ENCODE data around the gene SND1. TPM values are rescaled to one million over a fixed set of nuclear protein-coding genes. Genes with fewer than 3 reads are reported as not detected.

SND1 gene
- total and polyA plus RNA-seq, 4 donors = 59.4 to 214 (median 84.1) TPM

GRCh38 chr7:127924874-127925273 is 272.9 kb downstream of the SND1 start:
- Histone ChIP-seq H3K4me3 (ENCODE audit: low read depth in 1 of 3, low read length in 3 of 3) (no peak overlapping the region), H3K36me3 (ENCODE audit: control insufficient read depth in 4 of 4, insufficient read depth in 3 of 4, low read depth in 1 of 4, low read length in 3 of 4) (peaks cover 2 to 9% (median 5%) of the 10 kb centered on the region in 4 donors), H3K9me3 (ENCODE audit: control insufficient read depth in 4 of 4, low read length in 3 of 4) (no peaks in the 10 kb centered on the region), H3K27me3 (ENCODE audit: control insufficient read depth in 4 of 4, insufficient read depth in 4 of 4, low read length in 3 of 4) (no peaks in the 10 kb centered on the region), H3K9ac (ENCODE audit: low read depth in 1 of 2, low read length in 2 of 2) (no peak overlapping the region), H3K27ac (ENCODE audit: low read depth in 1 of 2, low read length in 2 of 2) (no peak overlapping the region), H3K4me1 (ENCODE audit: control insufficient read depth in 4 of 4, insufficient read depth in 4 of 4, low read length in 3 of 4) (peaks cover 0 to 3% (median 1%) of the 10 kb centered on the region in 4 donors)
- TF ChIP-seq TAF1 (conservative IDR thresholded peaks at IDR 0.05) (no peak), FOXA1 (IDR thresholded peaks at IDR 0.05) (no peak), YY1 (IDR thresholded peaks at IDR 0.05) (no peak), FOXA2 (IDR thresholded peaks at IDR 0.05) (no peak), REST (IDR thresholded peaks at IDR 0.05) (no peak), RXRA (IDR thresholded peaks at IDR 0.05) (no peak), JUND (IDR thresholded peaks at IDR 0.05) (no peak)
- no peak for DNase-seq (ENCODE audit: low spot score)

GRCh38 chr7:127927348-127927696 is 275.3 kb downstream of the SND1 start:
- Histone ChIP-seq H3K27me3 (ENCODE audit: control insufficient read depth in 4 of 4, insufficient read depth in 4 of 4, low read length in 3 of 4) (no peaks in the 10 kb centered on the region), H3K4me1 (ENCODE audit: control insufficient read depth in 4 of 4, insufficient read depth in 4 of 4, low read length in 3 of 4) (peaks cover 0 to 3% (median 0%) of the 10 kb centered on the region in 4 donors), H3K4me3 (ENCODE audit: low read depth in 1 of 3, low read length in 3 of 3) (no peak overlapping the region), H3K9me3 (ENCODE audit: control insufficient read depth in 4 of 4, low read length in 3 of 4) (no peaks in the 10 kb centered on the region), H3K27ac (ENCODE audit: low read depth in 1 of 2, low read length in 2 of 2) (no peak overlapping the region), H3K9ac (ENCODE audit: low read depth in 1 of 2, low read length in 2 of 2) (no peak overlapping the region), H3K36me3 (ENCODE audit: control insufficient read depth in 4 of 4, insufficient read depth in 3 of 4, low read depth in 1 of 4, low read length in 3 of 4) (peaks cover 9 to 29% (median 20%) of the 10 kb centered on the region in 4 donors)
- WGBS = 93% methylated on average over 3 of the region's 3 CpGs
- DNase-seq (ENCODE audit: low spot score) = no peak
- TF ChIP-seq CTCF (IDR thresholded peaks at IDR 0.05; ENCODE audit: low read depth, low read length, missing input control) = no peak
- no peak for TF ChIP-seq ATF3 (IDR thresholded peaks at IDR 0.05)

- Histone ChIP-seq H3K27ac (ENCODE audit: low read depth in 1 of 2, low read length in 2 of 2) (no peak overlapping the region), H3K9me3 (ENCODE audit: control insufficient read depth in 4 of 4, low read length in 3 of 4) (no peaks in the 10 kb centered on the region), H3K4me3 (ENCODE audit: low read depth in 1 of 3, low read length in 3 of 3) (no peak overlapping the region), H3K4me1 (ENCODE audit: control insufficient read depth in 4 of 4, insufficient read depth in 4 of 4, low read length in 3 of 4) (peaks cover 0 to 3% (median 0%) of the 10 kb centered on the region in 4 donors), H3K9ac (ENCODE audit: low read depth in 1 of 2, low read length in 2 of 2) (no peak overlapping the region), H3K27me3 (ENCODE audit: control insufficient read depth in 4 of 4, insufficient read depth in 4 of 4, low read length in 3 of 4) (no peaks in the 10 kb centered on the region), H3K36me3 (ENCODE audit: control insufficient read depth in 4 of 4, insufficient read depth in 3 of 4, low read depth in 1 of 4, low read length in 3 of 4) (peaks cover 7 to 29% (median 20%) of the 10 kb centered on the region in 4 donors)
- TF ChIP-seq CTCF (IDR thresholded peaks at IDR 0.05; ENCODE audit: low read depth, low read length, missing input control) (no peak), ATF3 (IDR thresholded peaks at IDR 0.05) (no peak), GABPA (IDR thresholded peaks at IDR 0.05 in 1 of 2, conservative IDR thresholded peaks at IDR 0.05 in 1 of 2) (no peak), HNF4A (conservative IDR thresholded peaks at IDR 0.05) (no peak), FOXA1 (IDR thresholded peaks at IDR 0.05) (no peak)
- no peak for DNase-seq (ENCODE audit: low spot score)
- 99% methylated on average over 3 of the region's 3 CpGs for WGBS
Observed at GRCh38 chr7:127928222-127928621, 276.2 kb downstream of the SND1 start.

All from liver (tissue), 9 donors.